Transverse colon (tissue), 4 donors: ENCODE measurements around the gene ZBTB48. TPM values are rescaled to one million over a fixed set of nuclear protein-coding genes. Genes with fewer than 3 reads are reported as not detected.
A peak's percentile ranks its signal among the peaks of the same experiment; 100 is the strongest.

Experiments
- DNase-seq: peaks from one replicate; pipeline ENCODE4 v3.0.0-alpha.2; 2019
- H3K27ac ChIP-seq, 4 donors: fragments of 200-600 bp; sonication (generic); 2 replicates each; pipeline ENCODE4 v1.5.1; 2016 to 2018; ENCODE audit warnings: inconsistent platforms in 4 of 4
- H3K27me3 ChIP-seq: fragments of 200-600 bp; sonication (generic); 2 replicates; pipeline ENCODE4 v1.5.1; 2017; ENCODE audit warnings: inconsistent platforms
- H3K36me3 ChIP-seq, 4 donors: fragments of 200-600 bp; sonication (generic); 2 replicates each; pipeline ENCODE4 v1.5.1; 2017 to 2019; ENCODE audit warnings: inconsistent platforms in 4 of 4
- H3K4me1 ChIP-seq, 4 donors: fragments of 200-600 bp; sonication (generic); 2 replicates each; pipeline ENCODE4 v1.5.1; 2017 to 2020; ENCODE audit warnings: inconsistent platforms in 4 of 4
- H3K4me3 ChIP-seq, 4 donors: fragments of 200-600 bp; sonication (generic); 1 replicate in 1 of 4; 2 replicates in 3 of 4; pipeline versions ENCODE4 v1.5.1 to v1.6.1; 2017 to 2019; ENCODE audit warnings: inconsistent platforms in 4 of 4
- H3K9me3 ChIP-seq, 2 donors: fragments of 200-600 bp; sonication (generic); 2 replicates each; pipeline ENCODE4 v1.5.1; 2017 to 2019; ENCODE audit warnings: inconsistent platforms in 2 of 2
- EP300 ChIP-seq: sonication (generic); formaldehyde crosslinking; IDR thresholded peaks from one replicate; pipeline ENCODE4 v1.6.1; 2017; ENCODE audit warnings: antibody characterized with exemption, low read depth
- POLR2A ChIP-seq: fragments of 450-650 bp; IDR thresholded peaks from one replicate; pipeline ENCODE4 v1.6.1; 2016; ENCODE audit warnings: antibody characterized with exemption, mild to moderate bottlenecking, moderate library complexity
- POLR2AphosphoS5 ChIP-seq, 3 donors: sonication (generic); formaldehyde crosslinking; IDR thresholded peaks; one replicate each; pipeline ENCODE4 v1.6.1; 2016; ENCODE audit warnings: antibody characterized with exemption in 3 of 3
- WGBS, 2 donors: methylation state at CpG; one replicate each; pipeline ENCODE4 v1.1.5; 2018; ENCODE audit warnings: low coverage in 1 of 2; 5-methylcytosine and 5-hydroxymethylcytosine counted together
- in situ Hi-C, 4 donors: fragments of 200-750 bp; cut with MboI; loops; one replicate each; pipeline versions ENCODE4 v1.15.0 to v1.15.1; 2017; ENCODE audit warnings: low sequenced_read_pairs in 3 of 4, low pct_ligation_motif_present in 1 of 4, low pct_unique_long_range_greater_than_20kb in 1 of 4
- intact Hi-C: fragments of 100-400 bp; cut with DNase I; formaldehyde crosslinking; loops from one replicate; pipeline ENCODE4 v1.15.1; 2023; ENCODE audit warnings: low total_unique reads
- total RNA-seq, 4 donors: library from RNA; depleted of rRNA; stranded (reverse); fragments of >200 nt; gene quantifications; one replicate each; pipeline ENCODE4 v1.1.0, GENCODE V29; 2016
- TF ChIP-seq, protein P1 (sequence below), 5 experiments: fragments of 200-600 bp in 3 of 5; fragments of 450-650 bp in 2 of 5; sonication (generic) in 3 of 5; IDR thresholded peaks; 1 replicate in 2 of 5; 2 replicates in 3 of 5; pipeline ENCODE4 v1.5.1; 2016 to 2017; ENCODE audit warnings: antibody characterized with exemption in 5 of 5, inconsistent platforms in 3 of 5, mild to moderate bottlenecking in 2 of 5, moderate library complexity in 1 of 5

ZBTB48 gene
- total RNA-seq, 4 donors from 2014 or later, result 18.3 to 37.7 (median 30.5) TPM

DNA sequence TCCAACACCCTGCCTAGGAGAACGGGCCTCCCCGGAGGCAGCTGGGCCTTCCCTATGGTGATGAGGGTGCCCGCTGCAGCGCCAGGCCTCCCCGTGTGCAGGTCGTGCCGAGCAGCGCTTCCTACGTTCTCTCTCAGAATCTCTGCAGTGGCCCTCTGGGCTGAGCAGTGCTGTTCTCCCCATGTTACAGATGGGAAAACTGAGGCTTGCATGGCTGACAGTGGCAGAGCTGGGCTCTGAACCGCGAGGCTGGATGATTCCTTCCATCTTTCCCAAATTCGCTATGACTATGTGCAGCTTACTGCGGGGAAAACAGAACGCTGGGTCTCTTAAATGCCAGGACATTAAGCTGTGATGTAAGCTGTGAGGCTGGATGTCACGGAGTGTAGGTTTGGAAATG is 14.0 kb downstream of the ZBTB48 start:
- Histone ChIP-seq H3K36me3 (peaks cover 0 to 49% (median 18%) of the 10 kb centered on the region in 4 donors), H3K4me1 (peaks cover 10 to 43% (median 32%) of the 10 kb centered on the region in 4 donors), H3K27me3 (no peaks in the 10 kb centered on the region), H3K4me3 (no peak overlapping the region), H3K9me3 (no peaks in the 10 kb centered on the region), H3K27ac (no peak overlapping the region)
- in situ Hi-C loops, result no loop called here
- intact Hi-C loops, result no loop called here
- no peak for DNase-seq
- 83 to 94% methylated on average over 1 to 15 of the region's 15 CpGs for WGBS, 2 donors
- TF ChIP-seq, protein P1, sequence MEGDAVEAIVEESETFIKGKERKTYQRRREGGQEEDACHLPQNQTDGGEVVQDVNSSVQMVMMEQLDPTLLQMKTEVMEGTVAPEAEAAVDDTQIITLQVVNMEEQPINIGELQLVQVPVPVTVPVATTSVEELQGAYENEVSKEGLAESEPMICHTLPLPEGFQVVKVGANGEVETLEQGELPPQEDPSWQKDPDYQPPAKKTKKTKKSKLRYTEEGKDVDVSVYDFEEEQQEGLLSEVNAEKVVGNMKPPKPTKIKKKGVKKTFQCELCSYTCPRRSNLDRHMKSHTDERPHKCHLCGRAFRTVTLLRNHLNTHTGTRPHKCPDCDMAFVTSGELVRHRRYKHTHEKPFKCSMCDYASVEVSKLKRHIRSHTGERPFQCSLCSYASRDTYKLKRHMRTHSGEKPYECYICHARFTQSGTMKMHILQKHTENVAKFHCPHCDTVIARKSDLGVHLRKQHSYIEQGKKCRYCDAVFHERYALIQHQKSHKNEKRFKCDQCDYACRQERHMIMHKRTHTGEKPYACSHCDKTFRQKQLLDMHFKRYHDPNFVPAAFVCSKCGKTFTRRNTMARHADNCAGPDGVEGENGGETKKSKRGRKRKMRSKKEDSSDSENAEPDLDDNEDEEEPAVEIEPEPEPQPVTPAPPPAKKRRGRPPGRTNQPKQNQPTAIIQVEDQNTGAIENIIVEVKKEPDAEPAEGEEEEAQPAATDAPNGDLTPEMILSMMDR (IDR thresholded peaks at IDR 0.05), result no peak
- TF ChIP-seq POLR2AphosphoS5 (IDR thresholded peaks at IDR 0.05), result no peak
- TF ChIP-seq POLR2A, result no peak
- no peak for TF ChIP-seq EP300

DNA sequence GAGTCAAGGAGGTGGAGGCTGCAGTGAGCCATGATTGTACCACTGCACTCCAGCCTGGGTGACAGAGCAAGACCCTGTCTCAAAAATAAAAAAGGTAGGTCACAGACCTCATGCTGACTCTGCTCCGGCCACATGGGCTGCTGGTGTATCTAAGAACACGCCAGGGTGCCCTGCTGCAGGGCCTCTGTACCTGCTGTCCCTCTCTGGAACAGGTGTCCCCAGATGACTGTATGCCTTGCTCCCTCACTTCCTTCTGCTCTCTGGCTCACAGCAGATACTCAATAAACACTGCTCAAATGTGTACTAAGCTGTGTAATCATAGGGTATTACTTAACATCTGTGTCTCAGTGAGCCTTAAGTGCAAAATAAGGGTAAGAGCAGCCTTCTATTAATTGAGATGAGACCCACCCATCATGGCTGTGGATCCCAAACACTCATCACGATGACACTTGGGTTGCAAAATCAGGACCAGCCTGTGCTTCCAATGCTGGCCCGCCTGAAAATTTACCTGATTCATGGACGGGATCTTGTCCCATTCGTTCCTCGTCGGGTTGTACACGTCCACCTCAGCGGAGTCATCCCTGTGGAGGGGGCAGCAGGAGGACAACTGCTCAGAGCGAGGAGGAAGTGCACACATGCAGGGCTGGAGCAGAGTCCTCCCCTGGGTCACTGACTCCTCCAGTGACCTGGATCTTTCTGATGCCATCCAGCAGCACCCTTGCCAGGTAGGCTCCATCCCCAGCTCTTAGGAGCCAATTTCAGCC is 15.4 kb downstream of the ZBTB48 start:
- DNase-seq, result no peak
- Histone ChIP-seq H3K4me3 (no peak overlapping the region), H3K36me3 (peaks cover 0 to 37% (median 15%) of the 10 kb centered on the region in 4 donors), H3K27me3 (no peaks in the 10 kb centered on the region), H3K27ac (no peak overlapping the region), H3K4me1 (peaks cover 19 to 52% (median 44%) of the 10 kb centered on the region in 4 donors), H3K9me3 (no peaks in the 10 kb centered on the region)
- 92 to 93% methylated on average over 5 to 11 of the region's 11 CpGs for WGBS, 2 donors
- TF ChIP-seq EP300, result no peak
- no peak for TF ChIP-seq POLR2A
- TF ChIP-seq, protein P1 (IDR thresholded peaks at IDR 0.05), result no peak
- no peak for TF ChIP-seq POLR2AphosphoS5 (IDR thresholded peaks at IDR 0.05)
- intact Hi-C loops, result no loop called here
- in situ Hi-C loops, result no loop called here

DNA sequence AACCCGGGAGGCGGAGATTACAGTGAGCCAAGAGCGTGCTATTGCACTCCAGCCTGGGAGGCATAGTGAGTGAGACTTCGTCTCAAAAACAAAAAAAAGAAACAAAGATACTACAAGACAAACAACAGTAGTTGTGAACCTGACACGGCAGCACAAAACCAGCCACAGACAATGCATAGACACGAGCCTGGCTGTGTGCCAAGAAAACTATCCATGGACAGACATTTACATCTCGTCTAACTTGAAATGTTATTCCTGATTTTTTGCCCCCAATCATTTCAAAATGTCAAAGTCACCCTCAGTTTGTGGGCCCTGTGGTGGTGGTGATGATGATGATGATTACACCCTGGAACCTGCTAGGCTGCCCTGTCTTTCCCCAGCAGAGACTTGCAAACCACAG is 16.6 kb downstream of the ZBTB48 start:
- TF ChIP-seq, protein P1 (IDR thresholded peaks at IDR 0.05), result no peak
- TF ChIP-seq POLR2A (no peak), EP300 (no peak), POLR2AphosphoS5 (IDR thresholded peaks at IDR 0.05) (no peak)
- intact Hi-C loops (no loop called here), in situ Hi-C loops (no loop called here)
- Histone ChIP-seq H3K36me3 (peaks cover 0 to 37% (median 15%) of the 10 kb centered on the region in 4 donors), H3K27me3 (no peaks in the 10 kb centered on the region), H3K4me1 (peaks cover 19 to 56% (median 49%) of the 10 kb centered on the region in 4 donors), H3K4me3 (peak overlapping the region in 1 of 4 donors; percentile 1), H3K27ac (no peak overlapping the region), H3K9me3 (no peaks in the 10 kb centered on the region)
- 42 to 70% methylated on average over 2 to 7 of the region's 7 CpGs for WGBS, 2 donors
- DNase-seq, result no peak

DNA sequence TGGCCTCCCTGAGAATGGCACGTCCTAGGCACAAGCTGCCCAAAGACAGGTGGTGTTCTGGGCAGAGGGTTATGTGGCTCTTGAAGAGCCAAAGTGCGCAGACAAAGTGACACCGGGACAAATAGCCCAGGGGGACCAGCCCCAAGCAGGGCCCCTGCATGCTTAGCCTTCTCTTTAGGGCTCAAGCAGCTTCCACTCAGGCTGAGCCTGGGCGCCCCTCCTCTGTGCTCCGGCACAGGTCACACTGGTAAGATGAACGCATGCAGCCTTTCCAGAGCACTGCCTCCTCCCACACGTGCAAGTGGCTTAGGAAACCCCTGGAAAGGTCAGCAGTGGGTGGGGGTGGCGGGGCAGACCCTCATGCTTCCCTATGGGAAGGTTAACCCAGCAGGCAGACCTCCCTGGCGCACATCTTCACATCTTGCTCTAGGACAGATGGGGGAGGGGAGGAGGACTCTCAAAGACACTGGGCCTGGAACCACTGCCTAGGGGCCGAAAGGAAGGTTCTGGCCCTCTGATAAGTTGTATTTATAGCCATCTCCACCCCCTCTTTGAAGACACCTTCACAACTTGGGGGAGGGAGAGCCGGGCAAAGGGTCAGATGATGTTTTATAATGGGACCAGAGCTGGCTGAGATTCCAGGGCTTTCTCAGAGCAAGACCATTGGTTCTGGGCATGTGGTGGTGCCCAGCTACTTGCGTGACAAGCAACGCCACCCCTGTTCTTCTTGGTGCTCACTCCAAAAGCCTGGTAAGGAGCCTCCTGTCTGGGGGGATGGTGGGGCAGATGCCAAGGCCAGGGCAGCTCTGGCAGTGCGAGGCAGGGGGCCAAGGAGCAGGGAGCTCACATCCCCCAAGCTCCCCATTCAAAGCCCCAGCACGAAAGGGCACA is 17.3 kb downstream of the ZBTB48 start:
- Histone ChIP-seq H3K9me3 (no peaks in the 10 kb centered on the region), H3K36me3 (peaks cover 0 to 37% (median 15%) of the 10 kb centered on the region in 4 donors), H3K27me3 (no peaks in the 10 kb centered on the region), H3K4me1 (peaks cover 19 to 56% (median 49%) of the 10 kb centered on the region in 4 donors), H3K4me3 (peak overlapping the region in 1 of 4 donors; percentile 1), H3K27ac (no peak overlapping the region)
- WGBS, 2 donors, result 80 to 88% methylated on average over 2 to 15 of the region's 15 CpGs
- no peak for TF ChIP-seq POLR2AphosphoS5 (IDR thresholded peaks at IDR 0.05)
- TF ChIP-seq, protein P1 (IDR thresholded peaks at IDR 0.05), result no peak
- no peak for TF ChIP-seq POLR2A
- no peak for TF ChIP-seq EP300
- in situ Hi-C loops, result no loop called here
- DNase-seq, result no peak
- intact Hi-C loops, result no loop called here
